HG03060 (cell line): Measurements from ENCODE around the gene JUP.

Experiments
- ATAC-seq: cut with Tn5 transposase; IDR thresholded peaks from one replicate; pipeline ENCODE4 v1.9.1; 2021; ENCODE audit warnings: low read depth, moderate number of reproducible peaks; ENCODE audit not compliant: unreplicated experiment

The JUP gene

DNA sequence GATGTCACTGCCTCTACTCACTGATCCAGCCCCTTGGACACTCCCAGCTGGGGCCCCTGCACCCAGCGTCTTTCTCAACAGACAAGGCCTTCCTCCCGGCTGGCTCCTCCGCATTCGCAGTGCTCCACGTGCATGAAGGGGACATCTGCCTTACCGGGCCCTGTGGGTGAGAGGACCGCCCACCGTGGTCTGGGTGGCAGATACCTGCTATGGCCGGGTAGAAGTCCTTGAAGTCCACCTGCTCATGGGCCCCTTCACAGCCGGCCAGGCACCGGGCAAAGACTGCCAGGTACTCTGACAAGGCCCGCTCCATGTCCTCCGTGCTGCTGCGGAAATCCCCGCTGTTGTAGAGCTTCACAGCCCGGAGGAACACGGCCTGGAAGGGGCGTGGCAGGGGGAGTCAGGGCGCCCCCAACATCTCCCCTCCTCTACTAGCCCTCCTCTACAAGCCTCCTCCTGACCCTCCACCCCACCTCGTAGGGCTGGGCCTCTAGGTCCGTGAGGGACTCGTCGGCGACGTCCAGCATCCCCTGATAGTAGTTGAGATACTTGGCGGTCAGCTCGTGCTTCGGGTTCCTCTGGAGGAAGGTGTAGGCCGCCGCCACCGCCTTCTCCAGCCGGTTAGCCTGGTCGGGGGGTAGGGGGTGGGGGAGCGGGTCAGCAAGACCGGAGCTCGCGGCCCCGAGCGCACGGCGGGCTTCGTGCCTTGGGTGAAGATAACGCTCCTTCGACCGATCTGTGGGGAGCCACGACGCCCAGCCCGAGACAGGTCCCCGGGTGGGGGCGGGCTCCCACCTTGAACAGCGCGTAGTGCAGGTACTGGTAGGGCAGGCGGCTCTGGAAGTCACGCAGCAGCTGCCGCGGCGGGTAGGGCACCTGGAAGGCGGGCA is 24.4 kb upstream of the JUP start:
- no peak for ATAC-seq

DNA sequence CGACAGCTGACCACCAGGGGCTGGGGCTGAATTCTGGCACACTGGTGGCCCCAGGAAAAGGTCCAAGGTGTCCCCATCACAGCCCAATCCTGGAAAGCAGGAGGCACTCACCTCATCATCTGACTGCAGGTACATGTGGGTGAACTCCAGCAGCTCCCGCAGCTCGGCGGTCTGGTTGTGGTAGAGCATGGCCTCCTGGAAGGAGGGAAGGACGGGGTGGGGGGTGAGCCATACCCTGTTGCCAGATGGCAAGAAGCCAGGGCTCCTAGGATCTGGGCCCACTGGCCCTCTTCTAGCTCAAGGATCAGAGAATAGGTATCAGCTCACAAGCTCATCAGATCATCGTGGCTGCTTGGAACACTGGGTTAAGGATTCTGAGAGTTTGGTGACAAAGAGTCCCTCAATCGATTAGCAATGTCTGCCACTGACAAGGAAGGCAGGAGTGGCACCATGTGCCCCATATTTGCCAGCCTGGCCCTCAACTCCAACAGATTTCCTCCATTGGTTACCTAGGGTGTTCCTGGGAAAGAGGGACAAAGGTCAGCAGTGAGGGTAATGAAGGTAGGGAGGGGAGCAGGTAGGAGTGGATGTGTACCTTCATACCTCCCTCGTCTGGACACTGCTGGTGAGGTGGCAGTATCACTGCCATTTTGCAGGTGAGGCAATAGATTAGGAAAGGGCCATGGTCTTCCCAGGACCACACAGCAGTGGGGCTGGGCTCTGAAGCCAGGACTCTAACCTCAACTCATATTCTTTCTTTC is 20.4 kb upstream of the JUP start:
- ATAC-seq: no peak

DNA sequence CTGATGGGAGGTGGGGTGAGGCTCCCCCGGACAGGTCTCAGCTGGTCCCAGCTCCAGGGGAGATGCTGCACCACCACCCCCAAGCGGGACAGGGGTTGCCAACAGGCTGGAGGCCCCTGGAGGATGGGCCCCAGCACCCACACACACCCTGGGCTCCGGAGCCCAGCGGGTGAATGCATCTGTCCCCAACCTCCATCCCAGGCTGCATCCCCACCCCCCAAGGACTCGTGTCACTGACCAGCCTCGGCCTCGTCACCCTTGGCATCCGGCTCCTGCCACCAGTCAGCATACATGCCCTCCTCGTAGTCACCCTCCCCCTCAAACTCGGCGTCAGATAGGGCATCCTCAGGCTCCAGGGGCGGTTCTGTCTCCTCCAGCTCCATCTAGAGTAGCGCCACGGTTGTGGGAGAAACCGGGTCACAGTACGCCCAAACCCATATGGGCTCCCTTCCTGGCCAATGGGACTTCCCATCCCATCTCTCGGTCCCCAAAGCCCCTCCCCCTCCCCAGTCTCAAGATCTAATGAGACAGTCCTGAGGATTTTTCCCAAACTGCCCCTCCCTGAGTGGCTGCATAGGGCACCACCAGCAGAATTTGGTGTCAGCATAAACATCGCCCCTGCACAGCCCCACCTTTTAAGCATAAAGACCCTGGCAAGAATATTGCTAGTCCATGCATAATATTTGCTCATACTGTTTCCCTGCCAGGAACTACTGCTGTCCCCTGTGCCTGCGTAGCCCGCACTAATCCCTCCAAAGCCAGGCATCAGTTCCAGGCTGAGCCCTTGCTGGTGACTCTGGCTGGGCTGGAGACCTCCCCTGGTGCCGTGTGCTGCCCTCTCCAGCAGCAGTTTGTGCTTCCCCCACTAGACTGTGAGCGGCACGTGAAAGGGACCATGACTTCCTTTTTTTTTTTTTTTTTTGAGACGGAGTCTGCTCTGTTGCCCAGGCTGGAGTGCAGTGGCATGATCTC is 16.8 kb upstream of the JUP start:
- ATAC-seq: no peak

DNA sequence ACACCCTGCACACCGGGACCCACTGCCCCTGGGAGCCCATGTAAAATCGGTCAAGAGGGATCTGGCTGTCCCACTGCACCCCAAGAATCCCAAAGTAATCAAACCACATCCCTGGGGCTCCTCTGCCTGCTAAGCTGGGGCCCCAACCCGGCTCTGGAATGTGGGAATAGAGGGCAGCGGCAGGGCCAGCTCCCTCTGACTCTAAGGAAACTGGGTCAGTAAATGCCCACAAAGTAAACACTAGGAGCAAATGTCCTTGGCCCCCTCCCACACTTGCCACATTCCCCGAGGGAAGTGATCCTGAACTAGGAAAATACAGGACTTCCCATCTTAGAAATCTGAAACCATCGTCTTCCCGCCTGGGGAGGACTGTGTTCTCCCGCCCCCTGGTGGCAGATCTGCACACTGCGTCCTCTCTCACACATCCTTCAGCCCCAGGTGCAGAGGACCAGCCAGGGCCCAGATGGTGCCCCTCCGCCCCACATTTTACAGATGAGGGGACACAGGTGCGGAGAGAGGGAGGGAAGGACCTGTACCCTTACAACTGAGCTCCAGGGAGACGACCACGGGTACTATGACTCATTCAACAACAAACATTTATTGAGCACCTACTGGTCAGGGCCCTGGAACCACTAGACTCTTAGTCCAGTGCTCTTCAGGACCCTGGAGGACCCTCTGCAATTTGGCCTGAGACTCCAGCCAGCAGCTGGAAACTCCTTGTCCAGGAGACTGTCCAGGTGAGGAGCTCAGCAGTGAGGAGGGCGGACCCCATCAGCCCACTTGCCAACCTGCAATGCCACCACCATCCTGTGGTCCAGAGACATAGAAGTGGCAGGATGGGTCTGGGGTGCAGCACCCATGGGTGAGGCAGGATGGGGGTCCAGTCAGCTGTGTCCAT is 15.1 kb upstream of the JUP start:
- ATAC-seq: no peak

DNA sequence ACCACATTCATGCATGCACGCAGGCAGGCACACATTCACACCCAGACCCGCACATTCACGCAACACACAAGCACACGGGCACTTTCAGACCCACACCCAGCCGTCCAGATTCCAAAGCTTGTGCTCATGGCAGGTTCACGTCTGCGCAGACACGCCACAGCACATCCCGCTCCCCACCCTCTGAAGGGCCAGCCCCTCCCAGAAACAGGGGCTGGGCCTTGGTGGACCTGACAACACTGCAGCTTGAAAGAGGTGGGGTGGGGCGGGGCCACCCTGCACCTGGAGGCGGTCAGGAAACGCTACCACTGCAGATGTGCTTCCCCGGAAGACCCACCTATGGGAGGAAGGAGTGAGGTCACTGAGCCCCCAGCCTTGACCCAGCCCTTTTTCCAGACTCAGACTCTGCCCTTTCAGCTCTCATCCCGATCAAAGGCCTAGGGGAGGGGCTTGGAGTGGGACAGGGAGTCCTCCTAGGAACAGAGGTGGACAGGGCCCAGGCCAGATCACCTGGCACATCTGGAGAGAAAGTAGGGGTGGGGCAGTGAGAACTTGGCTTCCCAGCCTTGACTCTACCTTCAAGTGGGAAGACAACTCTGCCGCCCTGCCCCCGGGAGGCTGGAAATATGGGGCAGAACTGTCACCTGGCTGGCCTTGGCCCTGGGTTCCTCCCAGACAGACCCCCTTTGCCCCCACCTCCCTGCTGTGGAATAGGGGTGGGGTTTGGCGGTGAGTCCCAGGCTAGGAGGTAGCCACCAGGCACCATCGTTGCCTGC is 14.3 kb upstream of the JUP start:
- no peak for ATAC-seq

DNA sequence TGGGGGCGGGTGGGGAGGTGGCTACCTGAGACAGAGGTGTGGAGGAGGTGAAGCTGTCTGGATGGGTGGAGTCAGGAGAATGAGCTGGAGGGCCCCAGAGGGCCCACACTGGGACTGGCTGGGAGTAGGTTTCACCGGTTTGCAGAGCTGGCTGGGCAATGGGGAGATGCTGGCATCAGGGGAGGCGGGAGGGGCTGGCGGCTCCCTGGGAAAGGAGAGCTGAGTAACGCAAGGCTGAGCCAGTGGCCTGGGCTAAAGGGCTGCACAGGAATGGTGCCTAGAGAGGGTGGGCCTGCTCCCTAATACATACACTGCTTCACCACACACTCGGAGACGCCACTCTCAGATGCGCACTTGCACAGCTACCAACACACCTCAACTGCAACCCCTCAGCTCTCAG is 12.9 kb upstream of the JUP start:
- no peak for ATAC-seq

DNA sequence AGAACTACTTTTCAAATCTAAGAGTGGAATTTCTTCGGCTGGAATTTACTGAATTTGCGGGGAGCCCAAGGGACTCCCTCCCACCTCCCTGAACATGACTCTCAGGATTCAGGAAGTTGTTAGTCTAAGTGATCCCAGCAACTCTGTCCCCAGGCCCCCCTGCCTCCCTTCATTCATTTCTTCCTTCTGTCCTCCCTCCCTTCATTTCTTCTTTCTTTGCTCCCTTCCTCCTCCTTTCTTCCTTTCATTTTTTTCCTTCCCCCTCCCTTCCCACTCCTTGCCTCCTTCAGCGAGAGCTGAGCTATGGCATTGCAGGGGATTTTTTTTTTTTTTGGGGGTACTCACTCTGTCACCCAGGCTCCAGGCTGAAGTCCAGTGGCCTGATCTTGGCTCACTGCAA is 10.9 kb upstream of the JUP start:
- no peak for ATAC-seq

DNA sequence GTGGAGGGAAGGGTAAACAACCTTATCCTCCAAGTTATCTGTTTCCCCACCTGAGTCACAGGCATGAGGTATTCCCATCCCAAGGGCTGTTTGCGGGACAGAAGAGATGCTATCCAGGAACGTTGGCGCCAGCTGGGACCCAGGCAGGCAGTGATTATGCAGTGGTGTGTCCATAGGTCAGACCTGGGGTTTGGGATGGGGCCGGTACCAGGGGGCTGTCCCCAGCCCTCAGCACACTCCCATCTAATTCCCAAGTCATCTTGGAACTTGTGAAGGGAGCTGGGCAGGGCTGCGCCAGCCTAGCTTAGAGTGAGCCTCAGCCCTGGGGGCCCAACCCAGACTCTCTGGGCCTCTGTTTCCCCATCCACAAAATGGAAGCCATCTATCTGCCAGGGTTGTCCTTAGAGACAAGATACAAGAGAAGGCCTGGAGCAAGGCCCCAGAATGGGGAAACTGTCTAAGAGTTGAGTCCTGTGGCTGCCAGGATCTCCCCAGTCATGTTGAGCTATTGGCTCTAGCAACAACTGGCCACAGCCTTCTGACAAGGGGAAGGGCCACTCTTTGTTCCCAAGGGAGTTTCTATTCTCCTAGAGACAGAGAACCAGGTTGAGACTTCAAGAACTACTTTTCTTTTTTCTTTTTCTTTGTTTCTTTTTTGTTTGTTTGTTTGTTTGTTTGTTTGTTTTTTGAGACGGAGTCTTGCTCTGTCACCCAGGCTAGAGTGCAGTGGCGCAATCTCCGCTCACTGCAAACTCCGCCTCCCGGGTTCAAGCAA is 9.8 kb upstream of the JUP start:
- ATAC-seq: no peak

DNA sequence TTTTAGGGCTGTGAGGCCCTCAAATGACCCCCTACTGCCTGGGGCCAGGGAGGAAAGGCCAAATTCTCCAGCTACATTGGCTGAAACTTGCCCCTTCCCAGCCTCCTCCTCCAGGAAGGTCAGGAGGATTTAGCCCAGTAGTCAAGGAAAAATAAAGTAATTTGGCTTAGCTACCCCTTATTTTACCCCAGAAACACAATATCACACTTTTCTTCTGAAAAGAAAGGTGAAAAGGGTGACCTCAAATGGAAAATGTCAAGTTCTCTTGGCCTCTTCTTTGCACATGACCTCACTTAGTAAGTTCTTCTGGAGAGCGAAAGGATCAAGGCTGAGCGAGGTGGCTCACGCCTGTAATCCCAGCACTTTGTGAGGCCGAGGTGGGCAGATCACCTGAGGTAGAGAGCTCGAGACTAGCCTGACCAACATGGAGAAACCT is 8.0 kb upstream of the JUP start:
- ATAC-seq: no peak

DNA sequence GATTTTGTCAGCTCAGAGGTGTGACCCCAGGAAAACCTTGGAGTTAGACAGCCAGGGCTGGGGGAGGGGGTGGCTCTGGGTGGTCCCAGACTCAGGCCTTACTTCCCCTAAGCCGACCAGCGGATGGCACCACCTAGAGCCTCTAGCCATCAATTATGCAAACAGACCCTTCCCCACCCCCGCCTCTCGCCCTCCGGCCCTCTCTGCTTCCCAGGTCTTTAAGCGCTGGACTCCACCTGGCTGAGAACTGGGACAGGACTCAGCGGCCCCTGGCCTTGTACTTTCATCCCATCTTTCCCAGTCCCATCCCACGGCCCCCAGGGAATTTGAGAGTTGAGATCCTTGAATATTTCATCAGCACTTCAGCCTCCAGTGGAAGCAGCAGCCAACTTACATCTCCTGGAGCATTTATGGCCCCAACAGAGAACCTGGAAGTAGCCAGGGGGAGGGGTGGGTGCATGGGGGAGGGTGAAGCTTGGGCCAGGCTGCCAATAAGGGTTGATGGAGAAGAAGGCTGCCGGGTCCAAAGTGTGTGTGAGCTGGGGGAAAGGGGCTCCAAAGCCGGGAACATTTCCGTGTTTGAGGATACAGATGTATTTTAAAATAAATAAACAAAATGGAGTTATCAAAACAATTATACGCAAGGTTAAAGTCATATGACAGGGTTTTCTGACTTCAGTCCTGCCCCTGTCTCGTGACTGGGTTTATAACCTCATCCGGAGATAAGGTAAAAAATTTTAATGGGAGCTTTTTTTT is 7.5 kb upstream of the JUP start:
- ATAC-seq: no peak

DNA sequence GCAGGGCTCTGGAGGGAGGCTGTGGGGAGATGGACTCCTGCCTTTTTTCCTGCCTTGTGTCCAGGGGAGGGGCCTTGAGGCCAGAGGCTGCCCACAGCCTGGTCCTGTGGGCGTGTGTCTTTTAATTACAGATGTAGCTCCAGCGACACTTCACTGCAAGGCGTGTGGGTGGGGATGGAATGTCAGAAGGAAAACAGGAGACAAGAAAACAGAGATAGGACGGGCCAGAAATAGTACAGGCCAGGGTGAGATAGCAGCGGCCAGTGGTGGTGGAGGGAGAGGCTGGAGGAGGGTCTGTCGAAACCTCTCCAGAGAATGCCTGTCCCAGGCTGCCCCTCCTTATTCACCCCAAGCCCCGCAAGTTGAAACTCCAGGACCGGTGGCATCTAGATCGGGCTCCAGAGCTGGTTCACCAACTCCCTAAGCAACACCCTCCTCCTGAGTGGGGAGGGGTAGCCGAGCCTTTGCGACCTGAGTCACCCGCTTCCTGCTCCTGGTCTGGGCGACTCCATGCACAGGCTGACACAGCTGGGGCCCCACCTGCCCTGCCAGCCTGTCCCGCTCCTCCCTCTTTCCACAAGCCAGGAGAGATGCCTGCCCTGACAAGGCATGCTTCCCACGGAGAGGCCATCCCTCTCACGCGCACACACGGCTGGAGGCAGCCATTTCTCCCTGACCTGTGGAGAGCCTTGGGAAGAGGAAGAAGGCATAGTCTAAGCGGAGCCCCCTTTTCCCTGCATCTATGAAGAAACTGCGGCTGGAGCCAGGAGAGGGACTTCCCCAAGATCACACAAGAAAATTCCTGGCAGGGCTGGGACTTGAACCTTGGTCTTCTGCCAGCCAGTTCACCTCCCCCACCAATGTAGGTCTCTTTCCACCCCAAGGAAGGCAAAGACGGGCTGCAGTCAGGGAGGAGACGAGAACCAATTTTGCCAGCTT is 6.6 kb upstream of the JUP start:
- ATAC-seq: no peak

DNA sequence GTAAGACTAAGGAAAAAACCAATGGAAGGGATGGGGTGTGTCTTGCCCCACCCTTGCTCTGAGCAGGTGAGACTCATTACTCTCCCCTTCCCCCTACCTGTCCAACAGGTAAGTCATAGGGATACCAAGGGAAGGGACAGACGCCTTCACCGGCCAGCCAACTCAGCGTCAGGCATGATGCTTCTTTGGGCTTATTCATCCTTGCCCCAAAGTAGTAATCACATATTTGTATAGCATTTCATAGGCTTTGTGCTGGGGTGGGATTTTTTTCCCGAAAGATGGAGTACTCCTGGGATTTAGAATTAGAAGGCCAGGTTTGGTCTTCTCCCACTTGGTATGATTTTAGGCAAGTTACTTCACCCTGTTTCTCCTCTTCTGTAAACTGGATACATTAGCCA is 509 bp upstream of the JUP start:
- ATAC-seq: no peak

DNA sequence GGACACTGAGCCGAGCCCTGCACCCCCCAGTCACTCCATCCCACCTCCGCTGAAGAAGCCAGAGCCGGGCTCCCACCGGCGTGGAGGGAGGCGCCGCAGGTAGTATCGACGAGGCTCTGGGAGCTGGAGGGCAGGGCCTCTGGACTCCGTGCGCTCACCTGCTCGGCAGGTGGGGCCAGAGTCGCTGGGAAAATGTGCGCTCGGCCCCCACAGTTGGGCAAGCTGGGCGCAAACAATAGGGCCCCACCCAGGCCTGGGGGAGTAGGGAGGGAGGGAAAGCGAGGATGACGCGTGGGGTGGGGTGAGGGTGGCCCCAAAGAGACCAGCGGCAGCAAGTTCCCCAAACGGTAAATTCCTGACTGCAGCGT is 668 bp downstream of the JUP start:
- ATAC-seq: no peak

DNA sequence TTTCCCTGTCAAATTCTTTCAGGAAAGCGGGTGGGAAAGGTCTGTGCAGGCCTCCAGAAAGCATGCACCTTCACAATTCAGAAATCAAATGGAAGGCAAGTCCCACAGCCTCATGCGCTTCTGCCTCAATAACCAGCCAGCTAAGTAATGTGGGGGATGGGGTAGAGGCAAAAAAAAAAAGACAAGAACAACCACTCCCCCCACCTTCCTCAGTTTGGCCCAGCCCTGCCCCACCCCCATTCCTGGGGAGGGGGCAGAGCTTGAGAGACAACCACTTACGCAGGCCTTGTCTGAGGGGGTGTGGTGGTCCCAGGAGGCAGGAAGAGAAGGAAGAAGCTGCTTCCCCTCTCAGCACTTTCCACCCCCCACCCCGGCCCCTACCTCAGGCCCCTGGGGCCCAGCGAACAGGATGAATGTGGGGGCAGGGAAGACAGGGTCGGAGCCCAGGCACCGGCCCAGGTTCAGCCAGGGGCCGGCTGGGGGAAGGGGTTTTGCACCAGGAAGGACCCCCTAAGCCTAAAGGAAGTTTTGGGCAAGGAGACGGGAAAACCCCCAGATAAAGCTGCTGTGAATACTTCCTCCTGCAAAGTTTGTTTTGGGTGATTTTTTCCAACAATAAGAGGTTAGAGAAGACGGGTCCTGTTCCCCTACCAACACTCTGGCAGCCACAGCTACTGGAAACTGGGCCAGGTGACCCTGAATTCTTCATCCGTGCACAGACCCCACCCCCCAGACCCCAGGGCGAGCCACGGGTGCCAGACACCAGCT is 1.2 kb downstream of the JUP start:
- no peak for ATAC-seq

DNA sequence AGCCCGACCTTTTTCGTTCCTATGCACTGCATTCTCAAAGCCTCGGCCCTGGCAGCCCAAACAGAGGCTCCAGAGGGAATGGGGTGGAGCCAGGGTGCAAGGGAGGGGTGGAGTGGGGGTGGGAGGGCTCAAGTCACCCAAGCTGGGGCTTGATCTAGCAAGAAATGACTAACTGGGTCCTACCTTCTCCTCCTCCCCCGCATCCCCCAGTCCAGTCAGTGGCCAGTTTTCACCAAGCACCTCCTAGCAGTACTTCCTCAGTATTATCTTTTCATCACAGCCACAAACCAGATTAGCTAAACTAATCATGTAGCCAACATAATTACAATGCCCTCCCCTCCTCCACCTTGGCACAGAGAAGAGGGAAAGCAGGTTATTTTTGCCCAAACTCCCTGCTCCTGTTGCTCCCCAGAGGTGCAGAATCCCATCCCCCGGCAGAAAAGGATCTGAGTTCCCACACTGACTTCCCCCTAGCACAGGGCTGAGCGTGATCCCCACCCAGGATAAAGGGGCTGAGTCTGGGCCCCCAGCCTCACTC is 2.2 kb downstream of the JUP start:
- no peak for ATAC-seq

DNA sequence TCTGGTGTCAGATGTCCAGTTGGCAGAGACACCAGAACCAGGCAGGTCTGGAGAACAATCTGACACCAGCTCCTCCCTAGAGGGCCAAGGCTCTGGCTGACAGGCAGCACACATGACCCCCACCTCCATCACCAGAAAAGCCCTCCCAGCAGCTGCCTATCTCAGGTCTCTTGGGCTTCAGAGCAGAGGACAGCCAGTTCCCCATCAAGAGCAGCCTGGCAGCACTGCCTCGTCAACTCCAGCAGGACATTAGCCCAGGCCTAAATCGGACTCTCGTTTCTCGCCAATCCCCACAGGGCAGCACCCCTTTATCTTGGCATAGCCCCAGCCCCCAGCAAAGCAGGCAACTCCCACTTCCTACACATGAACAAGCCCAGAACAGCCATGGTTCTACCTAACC is 4.4 kb downstream of the JUP start:
- ATAC-seq: no peak
